Upper lobe of left lung (tissue), 6 donors: Measurements from ENCODE around the gene ADD1. TPM values are rescaled to one million over a fixed set of nuclear protein-coding genes. Genes with fewer than 3 reads are reported as not detected.

ENCODE experiments used
- ATAC-seq, 2 donors: fragments of 200-7000 bp; cut with Tn5 transposase; one replicate each; pipeline ENCODE4 v1.9.1; 2022; ENCODE audit warnings: mild to moderate bottlenecking in 2 of 2, moderate library complexity in 2 of 2; ENCODE audit not compliant: low FRiP score in 2 of 2
- DNase-seq, 2 donors: peaks; one replicate each; pipeline ENCODE4 v3.0.0-alpha.2; 2019 to 2020
- H3K27ac ChIP-seq, 4 donors: fragments of 200-600 bp; sonication (generic); one replicate each; pipeline ENCODE4 v1.5.1; 2016 to 2019
- H3K27me3 ChIP-seq, 4 donors: fragments of 200-600 bp; sonication (generic); one replicate each; pipeline ENCODE4 v1.5.1; 2017 to 2019
- H3K36me3 ChIP-seq, 4 donors: fragments of 200-600 bp; sonication (generic); one replicate each; pipeline ENCODE4 v1.5.1; 2016 to 2019
- H3K4me1 ChIP-seq, 4 donors: fragments of 200-600 bp; sonication (generic); one replicate each; pipeline ENCODE4 v1.5.1; 2018 to 2019
- H3K4me3 ChIP-seq, 4 donors: fragments of 200-600 bp; sonication (generic); one replicate each; pipeline ENCODE4 v1.5.1; 2017 to 2019; ENCODE audit warnings: mild to moderate bottlenecking in 2 of 4, moderate library complexity in 1 of 4
- H3K9me3 ChIP-seq, 4 donors: fragments of 200-600 bp; sonication (generic); one replicate each; pipeline ENCODE4 v1.5.1; 2018 to 2019
- CTCF ChIP-seq, 6 experiments: fragments of 450-650 bp in 4 of 6; fragments of 200-600 bp in 2 of 6; sonication (generic) in 2 of 6; IDR thresholded peaks; one replicate each; pipeline ENCODE4 v1.5.1; 2016 to 2019; ENCODE audit warnings: antibody characterized with exemption in 6 of 6
- EP300 ChIP-seq, 4 donors: sonication (generic); formaldehyde crosslinking; IDR thresholded peaks; one replicate each; pipeline ENCODE4 v1.5.1; 2017; ENCODE audit warnings: antibody characterized with exemption in 4 of 4, control low read depth in 2 of 4
- POLR2A ChIP-seq, 4 donors: fragments of 450-650 bp; IDR thresholded peaks; one replicate each; pipeline ENCODE4 v1.5.1; 2016 to 2017; ENCODE audit warnings: antibody characterized with exemption in 4 of 4, mild to moderate bottlenecking in 2 of 4
- POLR2AphosphoS5 ChIP-seq, 2 donors: sonication (generic); formaldehyde crosslinking; IDR thresholded peaks; one replicate each; pipeline ENCODE4 v1.5.1; 2017; ENCODE audit warnings: antibody characterized with exemption in 2 of 2
- WGBS, 2 donors: methylation state at CpG; one replicate each; pipeline ENCODE4 v1.1.5; 2017 to 2018; 5-methylcytosine and 5-hydroxymethylcytosine counted together
- total RNA-seq, 6 donors: library from RNA; depleted of rRNA in 4 of 6; stranded (reverse); fragments of >200 nt in 4 of 6; gene quantifications; one replicate each; pipeline versions ENCODE4 v1.1.0 to v1.2.1, GENCODE V29; 2016 to 2021
- donor health status: DM: no; HTN: no; CAD: no; lungs with moderate emphysema.
- donor health status: DM: no; HTN: yes; CAD: no; lungs with severe emphysema.

Gene ADD1
- total RNA-seq, 6 donors from 2014 or later = 184 to 651 (median 290) TPM

- H3K36me3 ChIP-seq = no peaks in the 10 kb centered on the region
- no peaks in the 10 kb centered on the region for H3K27me3 ChIP-seq
- H3K9me3 ChIP-seq = no peaks in the 10 kb centered on the region
- TF ChIP-seq POLR2A (IDR thresholded peaks at IDR 0.05) = no peak
- TF ChIP-seq CTCF (IDR thresholded peaks at IDR 0.05) = no peak
- TF ChIP-seq EP300 (IDR thresholded peaks at IDR 0.05) = no peak
- TF ChIP-seq POLR2AphosphoS5 (IDR thresholded peaks at IDR 0.05) = no peak
- WGBS, 2 donors = 80 to 81% methylated on average over 13 of the region's 13 CpGs
- peaks cover 82 to 95% (median 93%) of the 10 kb centered on the region in 4 donors for H3K4me1 ChIP-seq
- ATAC-seq (no peak), DNase-seq (peak in 1 of 2 donors; percentile 59)
- no peak overlapping the region for H3K4me3 ChIP-seq
- peak overlapping the region; percentile 23 to 93 (median 83) for H3K27ac ChIP-seq
Observed at GRCh38 chr4:2807571-2807970, 36.1 kb upstream of the ADD1 start.

GRCh38 chr4:2808001-2808400 is 35.6 kb upstream of the ADD1 start:
- Histone ChIP-seq H3K27ac (peak overlapping the region in 3 of 4 donors; percentile 80 to 93 (median 86)), H3K36me3 (no peaks in the 10 kb centered on the region), H3K4me1 (peaks cover 79 to 95% (median 91%) of the 10 kb centered on the region in 4 donors), H3K27me3 (no peaks in the 10 kb centered on the region), H3K9me3 (no peaks in the 10 kb centered on the region), H3K4me3 (no peak overlapping the region)
- TF ChIP-seq POLR2A (IDR thresholded peaks at IDR 0.05) (no peak), EP300 (IDR thresholded peaks at IDR 0.05) (no peak), CTCF (IDR thresholded peaks at IDR 0.05) (no peak), POLR2AphosphoS5 (IDR thresholded peaks at IDR 0.05) (no peak)
- 81 to 91% methylated on average over 7 of the region's 7 CpGs for WGBS, 2 donors
- ATAC-seq = no peak
- no peak for DNase-seq

DNA sequence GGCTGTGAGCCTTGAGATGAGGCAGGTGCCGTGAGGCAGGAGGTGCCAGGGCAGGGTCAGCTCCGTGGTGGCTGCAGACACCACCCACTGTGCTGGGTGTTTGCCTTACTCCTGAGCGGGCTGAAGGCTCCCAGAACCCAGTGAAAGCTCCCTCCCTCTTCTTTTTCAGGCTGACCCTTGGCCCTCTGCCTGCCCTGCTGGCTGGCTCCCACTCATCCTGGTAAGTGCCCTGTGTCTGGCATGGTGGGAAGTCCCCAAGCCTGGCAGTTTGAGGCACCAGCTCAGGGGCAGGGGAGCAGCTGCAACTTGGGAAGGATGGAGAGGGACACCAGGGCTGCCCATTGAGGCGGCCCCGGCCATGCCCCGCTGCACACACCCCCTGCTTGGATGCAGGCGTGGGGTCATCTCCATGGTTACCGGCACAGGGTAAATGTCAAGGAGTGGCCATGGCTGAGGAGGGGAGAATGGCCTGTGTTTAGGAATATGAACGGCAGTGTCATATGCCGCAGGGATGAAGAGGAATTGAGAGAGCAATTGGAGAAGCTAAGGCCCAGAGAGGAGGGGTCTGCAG is 33.9 kb upstream of the ADD1 start:
- H3K4me1 ChIP-seq = peaks cover 65 to 95% (median 84%) of the 10 kb centered on the region in 4 donors
- peak overlapping the region; percentile 6 to 92 (median 86) for H3K27ac ChIP-seq
- ATAC-seq (no peak), DNase-seq (peak in 1 of 2 donors; percentile 61)
- 73 to 75% methylated on average over 8 to 10 of the region's 10 CpGs for WGBS, 2 donors
- H3K27me3 ChIP-seq = no peaks in the 10 kb centered on the region
- peaks cover 0 to 4% (median 0%) of the 10 kb centered on the region in 4 donors for H3K36me3 ChIP-seq
- H3K9me3 ChIP-seq = no peaks in the 10 kb centered on the region
- TF ChIP-seq EP300 (IDR thresholded peaks at IDR 0.05) (no peak), POLR2AphosphoS5 (IDR thresholded peaks at IDR 0.05) (no peak), POLR2A (IDR thresholded peaks at IDR 0.05) (no peak), CTCF (IDR thresholded peaks at IDR 0.05) (no peak)
- H3K4me3 ChIP-seq = no peak overlapping the region

DNA sequence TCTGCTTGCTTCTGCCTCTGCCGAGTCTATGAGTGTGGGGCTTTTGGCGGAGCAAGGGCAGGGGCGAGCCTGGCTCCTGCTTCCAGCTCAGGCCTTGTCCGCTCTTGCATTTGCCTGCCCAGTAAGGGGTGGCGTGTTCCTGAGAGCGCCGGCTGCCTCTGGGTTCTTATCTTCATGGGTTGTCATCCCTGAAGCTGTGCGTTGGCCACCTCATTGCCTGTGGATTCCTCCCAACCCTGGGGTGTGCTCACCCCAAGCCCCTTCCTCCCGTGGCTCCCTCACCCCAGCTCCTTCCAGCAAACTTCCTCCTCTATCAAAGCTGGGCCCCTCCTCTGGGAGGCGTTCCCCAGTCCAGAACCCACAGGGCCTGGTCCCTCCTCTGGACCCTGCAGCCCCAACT is 33.3 kb upstream of the ADD1 start:
- Histone ChIP-seq H3K4me3 (no peak overlapping the region), H3K36me3 (peaks cover 0 to 4% (median 0%) of the 10 kb centered on the region in 4 donors), H3K27ac (peak overlapping the region; percentile 82 to 92 (median 86)), H3K4me1 (peaks cover 61 to 95% (median 79%) of the 10 kb centered on the region in 4 donors), H3K9me3 (no peaks in the 10 kb centered on the region), H3K27me3 (no peaks in the 10 kb centered on the region)
- no peak for TF ChIP-seq CTCF (IDR thresholded peaks at IDR 0.05)
- no peak for TF ChIP-seq EP300 (IDR thresholded peaks at IDR 0.05)
- no peak for TF ChIP-seq POLR2AphosphoS5 (IDR thresholded peaks at IDR 0.05)
- TF ChIP-seq POLR2A (IDR thresholded peaks at IDR 0.05) = no peak
- DNase-seq (peak in 1 of 2 donors; percentile 58), ATAC-seq (no peak)
- 60 to 74% methylated on average over 4 to 10 of the region's 10 CpGs for WGBS, 2 donors
